Activated CD4-positive, CD25-positive, alpha-beta regulatory T cell treated with anti-CD3 and anti-CD28 coated beads, Interleukin-2, amount 50 U/mL, for 24 hours (primary cell): ENCODE results near the gene MBP.

Experiments
- ATAC-seq, 2 donors: fragments of 150-1000 bp; cut with Tn5 transposase; one replicate each; pipeline ENCODE4 v1.10.0; 2021; ENCODE audit warnings: mild to moderate bottlenecking in 1 of 2, moderate library complexity in 1 of 2

Gene MBP

GRCh38 chr18:77133051-77133834 is 660 bp upstream of the MBP start:
- ATAC-seq, result no peak

DNA sequence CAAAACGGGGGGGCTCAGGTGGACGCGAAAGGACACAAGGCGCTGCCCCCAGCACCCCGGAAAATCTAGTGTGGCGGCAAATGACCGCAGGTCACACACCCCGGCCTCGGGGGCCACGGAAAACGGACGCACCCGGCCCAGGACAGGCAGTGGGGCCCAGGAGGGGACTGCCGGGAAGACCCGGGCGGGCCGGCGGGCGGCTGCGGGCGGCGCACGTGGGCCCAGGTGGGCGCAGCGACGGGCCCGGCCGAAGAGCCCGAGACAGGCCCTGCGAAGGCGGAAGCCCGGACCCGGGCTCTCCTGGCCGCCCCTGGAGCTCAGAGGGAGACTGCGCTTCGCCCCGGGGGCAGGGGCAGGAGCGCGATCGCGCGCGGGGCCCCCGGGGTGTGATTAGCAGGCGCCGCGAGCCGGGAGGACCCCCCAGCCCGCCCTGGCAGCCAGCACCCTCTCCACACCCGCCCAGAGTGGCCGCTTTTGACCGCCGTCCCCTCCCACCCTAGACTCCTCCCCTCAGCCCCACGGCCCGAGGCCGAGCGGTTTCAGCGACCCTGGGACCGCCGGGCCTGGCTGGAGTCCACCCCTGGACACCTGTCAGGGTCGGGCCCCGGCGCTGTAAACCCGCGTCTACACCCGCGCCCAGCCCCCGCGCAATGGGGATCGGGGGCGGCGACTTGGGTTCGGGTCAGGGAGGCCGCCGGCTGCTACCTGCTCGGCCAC is 773 bp downstream of the MBP start:
- ATAC-seq, result peak; percentile 30 to 50

- peak; percentile 15 to 30 for ATAC-seq
Observed at GRCh38 chr18:77131100-77131651, 1.4 kb downstream of the MBP start.

DNA sequence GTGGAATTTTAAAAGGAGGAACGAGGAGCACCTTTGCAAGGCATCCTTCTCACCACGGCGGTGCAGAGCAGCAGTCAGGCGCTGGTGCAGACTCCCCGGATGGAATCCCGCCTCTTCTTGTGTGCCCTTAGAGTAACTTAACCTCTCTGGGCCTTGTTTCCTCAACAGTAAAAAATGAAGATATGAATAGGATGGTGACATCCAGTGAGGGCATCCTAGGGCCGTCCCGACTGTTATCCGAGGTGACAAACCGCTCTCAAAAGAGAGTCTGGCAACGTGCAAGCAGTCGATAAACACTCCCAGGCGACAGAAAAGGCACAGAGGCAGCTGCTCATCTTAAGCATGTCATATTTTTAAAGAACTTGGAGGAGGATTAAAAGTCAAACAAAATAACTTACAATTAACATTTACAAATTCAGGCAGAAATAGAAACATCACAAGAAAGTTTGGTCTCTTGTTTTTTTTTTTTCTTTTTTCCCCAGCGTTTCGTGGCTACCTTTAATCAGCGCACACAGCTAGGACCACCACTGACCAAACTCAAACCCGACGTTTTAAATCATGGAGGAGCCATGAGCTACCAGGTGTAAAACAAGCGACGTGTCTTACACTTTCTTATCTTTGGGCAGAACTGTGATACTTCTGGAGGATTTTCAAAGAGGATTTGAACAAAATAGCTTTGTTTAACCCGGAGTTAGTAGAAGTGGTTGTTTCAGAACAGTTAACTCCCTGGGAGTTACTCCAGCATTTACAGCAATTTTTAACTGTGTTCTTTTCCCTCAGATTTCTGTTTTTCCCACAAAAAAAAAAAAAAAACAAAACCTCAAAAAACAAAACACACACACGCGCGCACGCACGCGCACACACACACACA is 2.1 kb downstream of the MBP start:
- ATAC-seq, result no peak

DNA sequence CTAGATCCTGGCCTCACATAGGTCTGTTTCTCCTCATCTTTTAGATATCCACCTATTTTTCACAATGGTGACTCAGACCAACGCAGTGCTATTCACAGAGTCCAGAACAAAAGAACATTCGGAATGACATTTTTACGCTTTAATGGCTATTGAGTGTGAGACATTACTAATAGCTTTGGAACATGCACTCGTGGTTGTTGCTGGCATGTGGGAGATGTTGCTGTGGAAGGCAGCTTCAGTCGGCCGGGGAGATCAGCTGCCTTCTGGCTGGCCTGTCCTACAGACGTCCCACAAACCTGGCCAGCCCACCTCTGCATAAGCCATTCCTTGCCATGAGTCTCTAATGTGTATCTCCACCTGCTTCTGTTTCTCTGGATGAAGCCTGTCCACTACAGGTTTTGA is 3.4 kb downstream of the MBP start:
- ATAC-seq, result no peak

DNA sequence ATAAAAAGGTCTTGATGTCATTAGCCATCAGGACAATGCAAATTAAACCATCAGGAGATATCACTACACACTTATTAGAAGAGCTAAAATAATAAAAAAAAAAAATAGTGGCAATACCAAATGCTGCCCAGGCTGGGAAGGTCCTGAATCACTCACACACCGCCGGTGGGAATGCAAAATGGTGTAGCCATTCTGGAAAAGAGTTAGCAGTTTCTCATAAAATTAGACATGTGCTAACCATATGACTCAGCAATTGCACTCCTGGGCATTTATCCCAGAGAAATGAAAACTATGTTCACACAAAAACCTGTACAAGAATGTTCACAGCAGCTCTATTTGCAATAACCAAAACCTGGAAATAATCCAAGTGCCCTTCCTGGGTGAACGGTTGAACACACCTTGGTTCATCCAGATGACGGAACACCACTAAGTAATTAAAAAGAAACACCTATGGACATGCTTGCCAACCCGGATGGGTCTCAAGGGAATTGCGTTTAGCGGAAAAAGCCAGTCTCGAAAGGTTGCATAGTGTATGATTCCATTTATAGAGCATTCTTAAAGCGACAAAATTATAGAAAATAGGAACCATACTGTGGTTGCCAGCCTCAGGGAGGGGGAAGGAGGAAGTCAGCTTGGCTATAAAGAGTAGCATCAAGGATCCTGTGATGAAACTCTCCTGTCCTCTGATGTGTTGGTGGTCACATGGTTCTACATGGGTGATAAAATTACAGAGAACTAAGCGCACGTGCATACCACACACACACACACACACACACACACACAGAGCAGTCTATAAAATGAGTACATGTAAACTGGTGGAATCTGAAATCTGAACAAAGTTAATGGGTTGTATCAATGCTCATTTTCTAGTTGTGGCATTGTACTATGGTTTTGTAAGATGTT is 4.6 kb downstream of the MBP start:
- ATAC-seq, result peak; percentile 21 to 24

GRCh38 chr18:77124452-77124922 is 8.1 kb downstream of the MBP start:
- ATAC-seq, result peak; percentile 86 to 90

- peak in 1 of 2 donors; percentile 34 for ATAC-seq
Observed at GRCh38 chr18:77123320-77124231, 9.0 kb downstream of the MBP start.

- ATAC-seq, result no peak
Observed at GRCh38 chr18:77121523-77121922, 11.1 kb downstream of the MBP start.

DNA sequence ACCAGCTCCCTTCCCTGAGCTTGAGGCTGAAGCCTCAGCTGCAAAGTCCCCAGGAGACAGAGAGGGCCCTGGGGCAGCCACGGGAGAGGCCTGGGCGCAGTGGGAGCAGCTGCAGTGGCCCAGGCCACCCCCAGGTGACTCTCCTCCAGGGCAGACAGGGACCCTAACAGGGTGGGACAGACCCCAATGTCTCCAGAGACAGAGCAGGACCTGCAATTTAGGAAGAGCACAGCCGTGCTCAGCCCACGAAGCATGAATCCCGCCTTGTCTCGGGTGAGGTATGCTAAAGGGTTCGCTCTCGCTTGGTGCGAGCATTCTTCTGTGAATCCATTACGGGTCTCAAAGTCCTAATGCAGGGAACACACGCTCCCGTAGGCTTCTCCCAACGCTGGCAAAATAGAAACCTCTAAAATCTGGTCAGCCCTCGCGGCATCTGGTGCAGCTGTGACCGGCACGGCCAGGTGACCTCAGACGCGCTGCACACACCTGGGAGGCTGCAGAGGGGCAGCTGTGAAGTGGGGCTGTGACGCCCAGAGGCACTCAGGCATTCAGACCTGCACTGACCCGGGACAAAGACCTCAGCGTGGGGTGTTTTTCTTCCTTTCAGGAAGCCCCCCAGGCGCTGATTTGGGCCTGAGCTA is 12.6 kb downstream of the MBP start:
- no peak for ATAC-seq

- no peak for ATAC-seq
Observed at GRCh38 chr18:77119101-77119850, 13.3 kb downstream of the MBP start.

GRCh38 chr18:77118256-77119090 is 14.1 kb downstream of the MBP start:
- no peak for ATAC-seq

DNA sequence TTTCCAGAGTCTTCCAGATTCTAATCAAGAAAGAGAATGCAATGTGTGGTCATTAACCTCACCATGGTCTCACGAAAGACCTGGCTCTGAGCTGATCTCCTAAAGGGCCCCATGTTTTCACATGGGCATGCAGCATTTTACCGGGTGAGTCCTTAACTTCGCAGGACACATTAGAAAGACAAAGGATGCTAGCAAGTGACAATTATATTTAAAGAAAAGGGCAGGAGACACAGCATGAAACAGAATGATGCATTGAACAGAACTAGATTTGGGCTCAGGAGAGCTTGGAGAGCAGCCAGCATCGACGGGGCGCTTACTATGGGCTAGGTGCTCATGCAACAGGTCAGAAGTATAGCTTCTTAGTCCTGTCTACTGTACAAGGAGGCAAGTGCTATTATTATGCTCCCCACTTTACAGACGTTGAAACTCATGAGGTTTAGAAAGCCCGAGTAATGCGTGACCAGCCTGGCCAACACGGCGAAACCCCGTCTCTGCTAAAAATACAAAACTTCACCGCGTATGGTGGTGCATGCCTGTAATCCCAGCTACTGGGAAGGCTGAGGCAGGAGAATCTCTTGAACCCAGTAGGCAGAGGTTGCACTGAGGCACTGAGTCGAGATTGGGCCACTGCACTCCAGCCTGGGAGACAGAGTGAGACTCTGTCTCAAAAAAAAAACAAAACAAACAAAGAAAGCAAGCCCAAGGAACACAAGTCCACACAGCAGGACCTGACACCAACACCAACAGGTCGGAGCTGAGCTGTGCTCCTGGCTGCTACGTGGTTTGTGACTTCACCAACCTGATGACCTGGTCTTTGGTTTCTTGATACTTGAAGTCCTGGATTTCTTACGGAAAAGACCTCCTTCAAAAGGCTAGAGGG is 16.1 kb downstream of the MBP start:
- ATAC-seq, result no peak

DNA sequence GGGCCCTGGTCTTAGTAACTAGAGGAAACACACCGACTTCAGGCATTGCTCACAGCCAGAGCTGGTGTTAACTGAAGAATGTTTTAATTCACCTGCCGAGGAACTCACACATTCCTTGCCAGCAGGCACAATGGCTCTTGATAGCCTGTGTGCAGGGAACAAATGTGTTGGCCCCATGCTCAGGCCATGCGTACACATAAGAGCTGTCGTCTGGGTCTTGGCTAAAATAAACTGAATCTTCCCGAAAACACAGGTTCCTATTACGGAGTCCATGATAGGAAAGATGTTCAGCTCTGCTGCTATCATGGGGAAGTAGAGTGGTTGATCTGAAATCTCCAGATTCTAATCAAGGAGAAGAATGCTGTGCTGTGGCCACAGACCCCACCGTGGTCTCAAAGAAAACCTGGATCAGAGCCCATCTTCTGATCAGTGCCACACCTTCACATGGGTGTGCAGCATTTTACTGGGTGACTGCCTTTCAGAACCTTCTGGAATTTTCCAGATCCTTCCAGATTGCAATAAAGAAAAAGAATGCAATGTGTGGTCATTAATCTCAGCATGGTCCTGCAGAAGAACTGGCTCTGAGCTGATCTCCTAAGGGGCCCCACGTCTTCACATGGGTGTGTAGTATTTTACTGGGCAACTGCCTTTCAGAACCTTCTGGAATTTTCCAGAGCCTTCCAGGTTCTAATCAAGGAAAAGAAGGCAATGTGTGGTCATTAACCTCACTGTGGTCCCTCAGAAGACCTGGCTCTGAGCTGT is 17.2 kb downstream of the MBP start:
- no peak for ATAC-seq

GRCh38 chr18:77114415-77115191 is 18.0 kb downstream of the MBP start:
- peak; percentile 27 to 50 for ATAC-seq

- ATAC-seq, result no peak
Observed at GRCh38 chr18:77114152-77114414, 18.5 kb downstream of the MBP start.
